ENCODE data around the gene FUCA1.
"Not testable (repeated sequence)": the region's sequence is repeated elsewhere in the genome, so short reads cannot be mapped to it uniquely, and the experiment has no call there.

Gene FUCA1

DNA sequence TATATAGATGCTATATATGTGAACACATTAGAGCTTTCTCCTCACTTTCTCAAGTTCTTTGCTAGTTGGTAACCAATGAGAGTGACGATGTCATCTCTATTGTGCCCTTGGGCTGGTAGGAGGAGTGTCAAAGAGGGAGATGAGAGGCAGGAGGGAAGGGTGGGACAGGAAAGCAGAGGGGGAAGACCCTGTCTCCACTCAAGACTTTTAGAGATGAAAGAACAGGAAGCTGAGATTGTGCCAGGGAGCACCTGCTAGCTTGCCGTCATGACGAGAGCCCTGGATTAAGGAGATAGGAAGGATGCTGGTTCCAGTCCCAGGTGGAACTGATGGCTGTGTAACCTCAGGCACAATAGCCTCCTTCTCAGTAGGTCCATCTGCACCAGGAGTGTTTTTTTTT lies 28.4 kb upstream of the FUCA1 start:
- DNase-seq (ENCODE audit: low spot score) = no peak

DNA sequence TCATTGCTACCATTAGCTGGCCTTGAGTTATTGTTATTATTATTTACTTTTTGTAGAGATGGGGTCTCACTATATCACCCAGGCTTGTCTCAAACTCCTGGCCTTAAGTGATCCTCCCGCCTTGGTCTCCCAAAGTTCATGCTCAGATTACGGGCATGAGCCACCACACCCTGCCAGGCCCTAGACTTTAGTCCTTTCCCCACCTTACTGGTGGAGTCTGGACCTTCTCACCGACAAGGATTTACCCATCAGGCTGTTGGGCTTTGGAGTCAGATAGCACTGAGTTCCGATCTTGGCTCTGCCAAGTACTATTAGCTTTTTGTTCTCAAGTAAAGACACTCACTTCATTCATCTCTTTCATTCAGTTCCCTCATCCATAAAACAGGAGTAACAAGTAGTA lies 27.9 kb upstream of the FUCA1 start:
- no peak for DNase-seq (ENCODE audit: low spot score)

DNA sequence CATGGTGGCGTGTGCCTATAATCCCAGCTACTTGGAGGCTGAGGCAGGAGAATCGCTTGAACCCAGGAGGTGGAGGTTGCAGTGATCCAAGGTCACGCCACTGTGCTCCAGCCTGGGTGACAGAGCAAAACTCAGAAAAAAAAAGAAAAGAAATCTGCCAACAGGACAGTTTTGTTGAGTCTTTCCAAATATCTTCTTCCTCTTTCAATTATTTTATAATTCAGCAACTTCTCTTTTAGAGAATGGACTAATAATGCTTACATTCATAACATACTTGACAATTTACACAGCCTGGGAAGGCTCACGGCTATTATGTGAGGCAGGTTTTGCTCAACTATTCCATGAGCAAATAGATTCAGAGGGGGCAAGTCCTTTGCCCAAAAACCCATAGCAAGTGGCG lies 27.0 kb upstream of the FUCA1 start:
- no peak for DNase-seq (ENCODE audit: low spot score)

DNA sequence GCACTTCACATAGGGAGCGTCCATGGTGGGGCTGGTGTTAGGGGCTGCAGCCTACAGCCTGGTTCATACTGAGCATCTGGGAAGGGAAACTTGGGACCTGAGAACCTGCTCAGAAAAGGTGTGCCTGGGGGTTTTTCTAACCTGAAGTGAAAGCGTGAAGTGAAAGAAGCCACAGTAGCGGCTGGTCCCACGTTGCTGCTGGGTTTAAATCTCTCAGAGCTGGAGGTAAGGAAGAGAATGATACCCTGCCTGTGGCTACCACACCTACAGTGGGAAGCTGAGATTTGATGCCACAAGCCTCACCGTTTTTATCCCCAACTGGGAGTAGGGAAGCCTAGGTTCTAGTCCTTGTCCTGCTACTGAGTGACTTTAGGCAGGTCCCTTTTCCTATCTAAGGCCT lies 21.0 kb upstream of the FUCA1 start:
- DNase-seq (ENCODE audit: low spot score) = no peak

DNA sequence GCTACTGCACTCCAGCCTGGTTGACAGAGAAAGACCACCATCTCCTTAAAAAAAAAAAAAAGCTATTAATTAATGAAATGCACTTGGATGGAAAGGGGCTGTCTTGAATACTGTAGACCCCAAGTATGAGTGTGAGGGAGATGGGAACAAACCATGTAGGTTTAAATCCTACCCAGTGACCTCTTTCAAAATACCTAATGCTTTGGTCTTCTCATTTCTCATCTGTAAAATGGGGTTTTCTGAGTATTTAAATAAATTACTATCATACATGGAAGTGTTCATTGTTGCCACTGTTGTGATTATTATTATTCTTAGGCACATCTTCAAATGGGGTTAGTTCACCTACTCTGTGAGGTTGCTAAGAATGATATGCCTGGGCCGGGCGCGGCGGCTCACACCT lies 17.1 kb upstream of the FUCA1 start:
- DNase-seq (ENCODE audit: low spot score) = no peak

DNA sequence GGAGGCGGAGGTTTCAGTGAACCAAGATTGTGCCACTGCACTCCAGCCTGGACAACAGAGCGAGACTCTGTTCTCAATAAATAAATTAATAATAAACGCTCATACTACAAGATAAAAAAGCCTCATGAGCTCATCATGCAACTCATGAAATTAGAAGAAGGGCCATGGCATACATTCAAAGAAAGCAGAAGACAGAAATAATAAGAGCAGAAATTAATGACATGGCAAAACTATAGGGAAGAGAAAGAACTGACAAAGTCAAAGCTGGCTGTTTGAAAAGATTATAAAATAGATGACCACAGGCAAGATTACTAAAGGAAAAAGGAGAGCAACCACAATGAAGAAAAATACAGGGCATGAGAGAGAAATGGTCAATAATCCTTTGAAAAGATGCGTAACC lies 14.7 kb upstream of the FUCA1 start:
- no peak for DNase-seq (ENCODE audit: low spot score)

DNA sequence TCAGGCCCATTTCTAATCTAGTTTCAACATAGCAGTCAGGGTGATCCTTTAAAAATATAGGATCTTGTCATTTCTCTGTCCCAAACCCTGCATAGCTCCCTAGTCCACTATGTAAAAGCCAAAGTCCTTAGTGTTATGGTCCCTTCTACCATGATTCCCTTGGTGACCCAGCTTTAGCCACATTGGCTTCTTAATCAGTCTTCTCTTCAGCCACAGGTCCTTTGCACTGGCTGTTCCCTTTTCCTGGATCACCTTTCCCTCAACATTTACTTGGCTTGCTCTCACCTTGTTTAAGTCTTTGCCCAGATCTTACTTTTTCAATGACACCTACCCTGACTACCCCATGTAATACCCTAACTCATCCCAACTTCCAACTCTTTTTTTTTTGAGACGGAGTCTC lies 11.7 kb upstream of the FUCA1 start:
- no peak for DNase-seq (ENCODE audit: low spot score)

DNA sequence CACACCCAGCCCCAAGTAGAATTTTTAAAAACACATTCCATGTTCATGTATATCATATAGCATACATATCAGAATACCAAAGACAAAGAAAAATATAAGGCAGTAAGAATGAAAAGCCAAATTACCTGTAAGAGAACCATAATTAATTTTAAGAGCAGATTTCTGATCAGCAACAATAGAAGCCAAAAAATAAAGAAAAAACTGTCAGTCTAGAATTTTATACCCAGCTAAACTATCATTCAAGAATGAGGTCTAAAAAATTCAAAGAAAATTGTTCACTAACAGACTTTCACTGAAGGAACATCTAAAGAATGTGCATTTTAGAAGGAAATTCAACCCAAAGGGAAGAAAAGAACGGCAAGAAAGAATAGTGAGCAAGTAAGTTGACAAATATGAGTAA lies 10.6 kb upstream of the FUCA1 start:
- DNase-seq (ENCODE audit: low spot score) = no peak

DNA sequence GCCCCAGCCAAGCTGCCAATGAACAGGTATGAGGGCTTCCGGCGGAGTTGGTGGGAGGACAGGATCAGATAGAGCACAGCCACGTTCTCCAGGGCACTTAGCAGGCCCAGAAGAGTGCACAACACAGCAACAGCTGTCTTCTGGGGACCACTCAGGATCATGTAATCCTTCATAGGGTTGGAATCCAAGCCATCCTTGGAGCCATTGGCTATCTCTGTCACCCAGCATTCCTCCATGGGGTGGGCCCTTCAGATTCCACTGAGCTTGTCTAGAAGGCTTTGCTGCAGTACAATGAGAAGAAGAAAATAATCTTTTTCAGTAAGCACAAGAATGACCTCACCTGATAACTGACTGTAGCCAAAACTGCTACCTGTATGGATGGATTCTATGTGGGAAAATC lies 7.3 kb upstream of the FUCA1 start:
- DNase-seq (ENCODE audit: low spot score) = no peak

DNA sequence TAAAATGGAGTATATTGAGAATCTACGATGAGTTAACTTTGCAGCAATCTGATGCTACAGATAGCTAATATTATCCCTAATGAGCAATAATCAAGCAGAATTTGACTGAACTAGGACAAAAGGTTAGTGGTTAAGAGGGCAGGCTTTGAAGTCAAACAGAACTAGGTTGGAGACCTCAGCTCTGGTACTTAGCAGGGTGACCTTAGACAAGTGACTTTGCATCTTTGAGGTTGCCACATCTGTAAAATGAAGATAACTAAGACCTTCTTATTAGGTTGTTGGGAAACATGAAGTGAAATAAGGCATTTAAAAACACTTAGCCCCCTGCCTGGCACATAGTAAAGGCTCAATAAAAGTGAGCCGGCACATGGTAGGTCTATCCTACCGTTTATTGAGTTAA lies 4.3 kb upstream of the FUCA1 start:
- no peak for DNase-seq (ENCODE audit: low spot score)

DNA sequence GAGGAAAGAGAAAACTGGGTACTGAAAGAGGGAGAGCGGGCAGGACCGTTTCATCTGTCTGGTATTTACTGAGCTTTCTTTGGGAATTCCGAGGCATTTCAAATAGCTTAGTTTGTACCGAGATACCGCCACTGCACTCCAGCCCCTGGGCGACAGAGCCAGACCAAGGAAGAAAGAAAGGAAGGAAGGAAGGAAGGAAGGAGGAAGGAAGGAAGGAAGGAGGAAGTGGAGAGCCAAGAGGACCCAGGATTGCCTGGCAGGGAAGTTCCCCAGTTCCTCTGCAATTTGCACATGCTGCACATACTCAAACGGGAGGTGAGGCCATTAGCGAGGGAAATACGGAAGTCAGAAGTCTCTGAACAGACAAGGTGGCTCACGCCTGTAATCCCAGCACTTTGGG lies 961 bp upstream of the FUCA1 start:
- DNase-seq (ENCODE audit: low spot score) = no peak

DNA sequence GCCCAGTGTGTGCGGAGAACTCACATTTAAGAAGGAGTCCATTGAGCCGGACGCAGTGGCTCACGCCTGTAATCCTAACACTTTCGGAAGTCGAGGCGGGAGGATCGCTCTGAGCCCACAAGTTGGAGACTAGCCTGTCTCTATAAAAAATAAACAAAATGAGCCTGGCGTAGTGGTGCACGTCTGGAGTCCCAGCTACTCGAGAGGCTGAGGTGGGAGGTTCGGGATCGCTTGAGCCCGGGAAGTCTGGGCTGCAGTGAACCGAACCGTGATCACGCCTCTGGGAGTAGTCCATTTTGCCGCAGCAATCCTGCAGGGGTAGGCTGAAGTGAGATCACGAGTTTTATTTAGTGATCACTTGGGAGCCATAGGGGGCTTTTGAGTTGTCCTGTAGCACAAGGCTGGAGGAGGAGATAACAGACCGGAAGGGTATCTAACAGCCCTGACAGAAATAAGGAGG lies 497 bp upstream of the FUCA1 start:
- DNase-seq (ENCODE audit: low spot score) = no peak

DNA sequence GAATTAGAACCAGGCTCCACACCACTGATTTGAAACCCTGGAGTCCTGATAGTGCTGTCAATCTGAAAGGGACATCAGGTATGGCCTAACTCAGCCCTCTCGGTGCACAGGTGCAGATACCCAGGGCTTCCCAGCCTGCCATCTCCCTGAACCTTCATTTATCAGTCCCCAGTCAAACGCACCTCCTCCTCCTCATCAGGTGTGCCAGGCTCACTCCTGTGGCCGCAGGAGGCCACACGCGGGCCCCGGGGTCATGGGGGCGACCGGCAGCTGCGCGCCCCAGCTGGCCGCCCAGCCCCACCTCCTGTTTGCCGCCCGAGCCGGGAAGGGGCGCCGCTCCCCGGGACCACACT lies 572 bp downstream of the FUCA1 start:
- no peak for DNase-seq (ENCODE audit: low spot score)

DNA sequence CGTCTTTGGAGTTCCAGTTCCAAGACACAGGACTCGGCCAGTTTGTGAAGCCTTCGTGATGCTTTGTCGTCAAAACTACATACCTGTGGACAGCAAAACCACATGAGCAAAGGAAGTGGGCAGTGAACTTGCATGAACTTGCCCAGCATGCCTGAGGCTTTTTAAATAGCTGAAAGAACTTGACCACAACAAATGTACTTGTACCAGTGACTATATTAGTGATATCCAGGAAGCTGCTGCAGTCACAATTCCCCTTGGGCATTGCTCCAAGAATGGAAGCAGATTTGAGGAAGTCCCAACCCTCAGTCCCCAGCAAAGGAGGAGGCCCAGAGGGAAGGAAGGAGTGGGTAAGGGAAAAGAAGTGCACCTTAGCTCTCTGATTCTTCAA lies 2.6 kb downstream of the FUCA1 start:
- no peak for DNase-seq (ENCODE audit: low spot score)

DNA sequence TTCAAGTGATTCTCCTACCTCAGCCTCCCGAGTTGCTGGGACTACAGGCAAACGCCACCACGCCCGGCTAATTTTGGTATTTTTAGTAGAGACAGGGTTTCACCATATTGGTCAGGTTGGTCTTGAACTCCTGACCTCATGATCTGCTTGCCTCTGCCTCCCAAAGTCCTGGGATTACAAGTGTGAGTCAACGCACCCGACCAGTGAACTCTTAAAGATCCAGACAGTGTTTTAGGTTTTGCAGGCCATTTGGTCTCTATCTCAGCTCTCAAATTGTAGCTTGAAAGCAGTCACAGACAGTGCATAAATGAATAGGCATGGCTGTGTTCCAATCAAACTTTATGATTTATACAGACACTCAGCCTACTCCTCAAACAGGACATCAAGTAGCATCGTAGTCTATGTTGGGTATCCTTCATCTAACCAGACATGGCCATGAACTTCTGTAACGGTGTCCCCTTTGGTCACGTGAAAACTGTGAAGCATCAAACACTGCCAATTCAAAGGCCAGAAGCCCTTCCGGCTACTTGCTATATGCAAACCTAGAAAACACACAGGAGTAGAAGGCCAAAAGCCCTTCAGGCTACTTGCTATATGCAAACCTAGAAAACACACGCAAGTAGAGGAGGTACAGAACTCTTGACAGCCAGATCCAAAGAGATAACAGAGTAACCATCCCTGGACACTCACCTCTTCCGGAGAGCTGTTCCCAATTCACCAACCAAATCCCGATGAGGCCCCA lies 3.1 kb downstream of the FUCA1 start:
- no peak for DNase-seq (ENCODE audit: low spot score)

DNA sequence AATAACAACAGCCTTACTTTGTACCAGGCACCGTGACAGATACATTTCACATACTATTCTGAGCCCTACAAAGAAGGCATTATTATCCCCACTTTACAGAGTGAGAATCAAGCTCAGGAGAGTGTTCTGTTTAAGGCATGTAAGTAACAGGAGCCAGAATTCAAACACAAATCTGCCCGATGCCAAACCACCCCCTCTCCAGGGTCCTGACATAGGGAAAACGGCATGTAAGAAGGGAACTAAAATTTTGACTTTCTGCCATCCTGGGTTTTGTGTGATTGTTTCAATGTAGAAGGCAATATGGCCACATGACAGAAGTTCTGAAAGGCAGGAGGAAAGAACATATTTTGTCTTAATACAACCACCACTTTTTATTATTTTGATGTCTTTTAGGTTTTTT lies 5.5 kb downstream of the FUCA1 start:
- DNase-seq (ENCODE audit: low spot score) = no peak

DNA sequence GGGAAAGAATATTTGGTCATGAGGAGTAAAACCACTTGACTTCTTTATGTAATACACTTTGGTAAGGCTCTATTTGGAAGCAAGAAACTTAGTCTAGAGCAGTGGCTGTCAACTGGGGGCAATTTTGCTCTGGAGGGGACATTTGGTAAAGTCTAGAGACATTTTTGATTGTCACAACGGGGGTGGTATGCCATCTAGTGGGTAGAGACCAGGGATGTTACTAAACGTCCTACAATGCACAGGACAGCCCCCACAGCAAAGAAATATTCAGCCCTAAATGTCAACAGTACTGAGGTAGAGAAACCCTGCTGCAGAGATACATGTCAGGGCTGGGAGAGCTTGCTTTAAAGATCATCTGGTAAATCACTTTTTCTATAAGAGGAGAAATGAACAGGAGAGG lies 13.5 kb downstream of the FUCA1 start:
- no peak for DNase-seq (ENCODE audit: low spot score)

DNA sequence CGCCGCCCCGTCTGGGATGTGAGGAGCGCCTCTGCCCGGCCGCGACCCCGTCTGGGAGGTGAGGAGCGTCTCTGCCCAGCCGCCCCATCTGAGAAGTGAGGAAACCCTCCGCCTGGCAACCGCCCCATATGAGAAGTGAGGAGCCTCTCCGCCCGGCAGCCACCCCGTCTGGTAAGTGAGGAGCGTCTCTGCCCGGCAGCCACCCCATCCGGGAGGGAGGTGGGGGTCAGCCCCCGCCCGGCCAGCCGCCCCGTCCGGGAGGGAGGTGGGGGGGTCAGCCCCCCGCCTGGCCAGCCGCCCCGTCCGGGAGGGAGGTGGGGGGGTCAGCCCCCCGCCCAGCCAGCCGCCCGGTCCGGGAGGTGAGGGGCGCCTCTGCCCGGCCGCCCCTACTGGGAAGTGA lies 15.0 kb downstream of the FUCA1 start:
- DNase-seq (ENCODE audit: low spot score) = not testable (repeated sequence)

DNA sequence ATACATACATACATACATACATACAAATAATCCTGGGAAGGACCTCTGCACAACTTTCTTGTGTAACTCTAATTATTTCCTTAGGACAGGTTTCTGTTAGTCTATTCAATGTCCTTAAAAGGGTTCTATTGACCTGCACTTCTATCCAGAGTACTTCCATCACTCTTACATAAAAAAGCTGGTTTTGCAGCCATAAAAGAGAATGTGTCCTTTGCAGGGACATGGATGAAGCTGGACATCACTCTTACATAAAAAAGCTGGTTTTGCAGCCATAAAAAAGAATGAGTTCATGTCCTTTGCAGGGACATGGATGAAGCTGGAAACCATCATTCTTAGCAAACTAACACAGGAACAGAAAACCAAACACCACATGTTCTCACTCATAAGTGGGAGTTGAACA lies 16.7 kb downstream of the FUCA1 start:
- DNase-seq (ENCODE audit: low spot score) = not testable (repeated sequence)

DNA sequence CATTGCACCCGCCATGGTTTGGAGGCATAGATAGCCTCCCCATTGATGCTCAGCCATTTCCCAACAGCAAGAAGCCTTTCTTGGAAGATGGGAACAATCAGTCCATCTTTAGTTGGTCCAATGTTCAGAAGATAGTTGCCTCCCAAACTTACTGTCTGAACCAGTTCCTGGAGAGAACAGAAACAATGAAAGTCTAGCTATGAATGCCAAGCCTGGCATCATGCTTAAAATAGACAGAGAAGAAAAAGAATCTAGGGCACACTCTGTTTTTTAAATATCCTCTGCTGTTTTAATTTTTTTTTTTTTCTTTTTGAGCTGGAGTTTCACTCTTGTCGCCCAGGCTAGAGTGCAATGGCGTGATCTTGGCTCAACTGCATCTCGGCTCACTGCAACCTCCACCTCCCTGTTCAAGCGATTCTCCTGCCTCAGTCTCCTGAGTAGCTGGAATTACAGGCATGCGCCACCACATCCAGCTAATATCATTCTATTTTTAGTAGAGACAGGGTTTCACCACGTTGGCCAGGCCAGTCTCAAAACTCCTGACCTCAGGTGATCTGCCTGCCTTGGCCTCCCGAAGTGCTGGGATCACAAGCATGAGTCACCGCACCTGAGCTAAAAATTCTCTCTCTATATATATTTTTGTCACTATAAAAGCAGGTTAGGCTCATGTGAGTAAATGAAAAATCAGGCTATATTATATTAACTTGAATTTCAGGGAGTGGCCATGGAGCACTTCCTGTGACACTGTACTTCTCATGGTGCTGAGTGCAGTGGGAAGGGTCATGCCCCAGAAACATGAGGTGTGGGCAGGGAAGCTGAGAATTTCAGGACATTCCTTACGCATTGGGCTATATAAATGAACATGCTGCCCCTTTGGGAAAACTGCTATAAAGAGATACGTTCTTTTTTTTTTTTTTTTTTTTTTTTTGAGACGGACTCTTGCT lies 19.1 kb downstream of the FUCA1 start:
- DNase-seq (ENCODE audit: low spot score) = no peak

DNA sequence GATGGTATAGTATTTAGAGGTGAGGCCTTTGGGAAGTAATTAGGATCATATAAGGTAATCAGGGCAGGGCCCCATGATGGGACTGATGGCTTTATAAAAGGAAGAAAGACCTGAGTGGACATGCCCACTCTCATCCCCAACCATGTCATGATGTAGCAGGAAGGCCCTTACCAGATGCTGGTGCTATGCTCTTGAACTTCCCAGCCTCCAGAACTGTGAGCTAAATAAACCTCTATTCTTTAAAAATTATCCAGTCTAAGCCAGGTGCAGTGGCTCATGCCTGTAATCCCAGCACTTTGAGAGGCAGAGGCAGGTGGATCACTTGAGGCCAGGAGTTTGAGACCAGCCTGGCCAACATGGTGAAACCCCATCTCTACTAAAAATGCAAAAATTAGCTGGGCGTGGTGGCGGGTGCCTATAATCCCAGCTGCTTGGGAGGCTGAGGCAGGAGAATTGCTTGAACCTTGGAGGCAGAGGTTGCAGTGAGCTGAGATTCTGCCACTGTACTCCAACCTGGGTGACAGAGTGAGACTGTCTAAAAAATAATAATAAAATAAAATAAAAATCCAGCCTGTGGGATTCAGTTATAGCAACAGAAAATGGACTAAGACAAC lies 20.5 kb downstream of the FUCA1 start:
- DNase-seq (ENCODE audit: low spot score) = not testable (repeated sequence)

DNA sequence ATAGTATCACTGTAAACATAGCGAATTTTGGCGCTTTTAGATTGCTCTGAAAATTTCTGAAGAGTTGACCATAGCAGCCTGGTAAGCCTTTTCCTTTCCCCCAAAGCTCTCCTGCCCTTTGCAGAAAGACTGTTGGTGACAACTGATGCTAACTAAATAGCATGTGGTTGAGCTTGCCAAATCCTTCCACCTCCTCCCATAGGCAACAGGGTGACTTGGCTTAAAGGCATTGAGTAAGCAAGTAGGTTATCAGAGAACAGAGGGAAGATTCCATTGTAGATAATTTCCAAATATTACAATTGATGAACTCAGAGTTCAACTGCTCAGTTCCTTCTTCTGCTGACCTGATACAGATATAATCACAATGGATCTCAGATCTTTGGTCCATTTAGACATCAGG lies 22.9 kb downstream of the FUCA1 start:
- DNase-seq (ENCODE audit: low spot score) = no peak

DNA sequence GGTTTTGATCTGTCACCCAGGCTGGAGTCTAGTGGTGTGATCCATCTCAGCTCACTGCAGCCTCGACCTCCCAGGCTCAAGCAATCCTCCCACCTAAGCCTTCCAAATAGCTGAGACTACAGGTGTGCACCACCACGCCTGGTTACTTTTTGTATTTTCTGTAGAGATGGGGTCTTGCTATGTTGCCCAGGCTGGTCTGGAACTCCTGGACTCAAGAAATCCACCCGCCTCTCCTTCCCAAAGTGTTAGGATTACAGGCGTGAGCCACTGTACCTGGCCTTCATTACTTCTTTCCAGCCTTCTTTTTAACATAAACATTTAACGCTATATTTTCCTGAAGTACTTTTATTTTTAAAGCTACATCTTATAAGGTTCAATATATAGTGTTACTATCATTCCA lies 24.4 kb downstream of the FUCA1 start:
- no peak for DNase-seq (ENCODE audit: low spot score)
